Cardiac ventricle fibroblast (primary cell): Measurements from ENCODE around the gene MUC6. TPM values are rescaled to one million over a fixed set of nuclear protein-coding genes. Genes with fewer than 3 reads are reported as not detected.

Experiments used
- total RNA-seq: library from RNA; depleted of rRNA; stranded (reverse); fragments of >200 nt; gene quantifications from 2 replicates; pipeline ENCODE4 v1.2.3, GENCODE V29; 2015

Gene MUC6
- total RNA-seq = not detected in 2 replicates

GRCh38 chr11:1036303-1036923 lies at the start of gene MUC6:
Gene MUC6 (minus strand): TSS chr11:1036718. CDS start chr11:1036655, 63 bp downstream.

GRCh38 chr11:1074244-1075221 lies 38.0 kb upstream of the MUC6 start, which contains the start of gene MUC2:
Gene MUC2 (plus strand): TSS chr11:1074874.

Other genes with a start within 250 kb of the MUC6 start
- 0.49 and 0.94 TPM in 2 replicates for gene CEND1, start 246.6 kb downstream of the MUC6 start, total RNA-seq
- gene SLC25A22, start 238.4 kb downstream of the MUC6 start, total RNA-seq = 15.4 and 34.4 TPM in 2 replicates
- gene PIDD1, start 231.5 kb downstream of the MUC6 start, total RNA-seq = 6.1 and 9.3 TPM in 2 replicates
- gene RPLP2, start 226.8 kb downstream of the MUC6 start, total RNA-seq = 563 and 660 TPM in 2 replicates
- gene PNPLA2, start 217.8 kb downstream of the MUC6 start, total RNA-seq = 51.4 and 52.8 TPM in 2 replicates
- 1.1 and 1.7 TPM in 2 replicates for gene CRACR2B, start 208.8 kb downstream of the MUC6 start, total RNA-seq
- gene CD151, start 203.8 kb downstream of the MUC6 start, total RNA-seq = 286 and 398 TPM in 2 replicates
- 77.8 and 107 TPM in 2 replicates for gene POLR2L, start 194.2 kb downstream of the MUC6 start, total RNA-seq
- gene TSPAN4, start 193.9 kb downstream of the MUC6 start, total RNA-seq = 207 and 222 TPM in 2 replicates
- gene CHID1, start 125.9 kb downstream of the MUC6 start, total RNA-seq = 110 and 127 TPM in 2 replicates
- 37.3 and 40.8 TPM in 2 replicates for gene AP2A2, start 110.8 kb downstream of the MUC6 start, total RNA-seq
- not detected in 2 replicates for gene MUC2, start 38.2 kb upstream of the MUC6 start, total RNA-seq
- not detected in 2 replicates for gene MUC5AC, start 121.2 kb upstream of the MUC6 start, total RNA-seq
- gene MUC5B, start 186.3 kb upstream of the MUC6 start, total RNA-seq = under 0.01 TPM in 1 of 2 replicates, not detected in the other